K562 (cell line): Measurements from ENCODE around the gene FPGS. TPM values are rescaled to one million over a fixed set of nuclear protein-coding genes. Genes with fewer than 3 reads are reported as not detected.

Experiments
- ATF7 ChIP-seq: fragments of 450-650 bp; IDR thresholded peaks from 2 replicates; pipeline ENCODE4 v1.7.1; 2014; ENCODE audit warnings: mild to moderate bottlenecking, moderate library complexity
- CHD2 ChIP-seq: IDR thresholded peaks from 2 replicates; pipeline ENCODE4 v1.6.1; 2011; ENCODE audit warnings: low read depth, low read length
- CREM ChIP-seq: IDR thresholded peaks from 2 replicates; pipeline ENCODE4 v1.6.1; 2014; ENCODE audit warnings: antibody characterized with exemption, low read depth
- CTBP1 ChIP-seq: fragments of 450-650 bp; IDR thresholded peaks from 2 replicates; pipeline ENCODE4 v1.6.1; 2016; ENCODE audit warnings: borderline replicate concordance
- HNRNPLL ChIP-seq: fragments of 200-400 bp; formaldehyde crosslinking; IDR thresholded peaks from 2 replicates; pipeline ENCODE4 v1.6.1; 2017; ENCODE audit warnings: low read length, low read depth, mild to moderate bottlenecking; ENCODE audit not compliant: poor library complexity, severe bottlenecking
- MAFG ChIP-seq: fragments of 450-650 bp; conservative IDR thresholded peaks from 2 replicates; pipeline ENCODE4 v1.6.1; 2016; ENCODE audit warnings: missing genetic modification characterization, missing compliant biosample characterization
- MXI1 ChIP-seq: IDR thresholded peaks from 2 replicates; pipeline ENCODE4 v1.6.1; 2011; ENCODE audit warnings: low read depth, mild to moderate bottlenecking, improper control_type of control experiment, low read length
- MYBL2 ChIP-seq, 2 experiments: fragments of 450-650 bp in 1 of 2; sonication (generic) in 1 of 2; formaldehyde crosslinking in 1 of 2; IDR thresholded peaks; 2 replicates each; pipeline versions ENCODE4 v1.6.1 to v1.8.1; 2017 to 2022; ENCODE audit warnings: borderline replicate concordance in 1 of 2, inconsistent platforms in 1 of 2, low read depth in 1 of 2, mild to moderate bottlenecking in 1 of 2, missing genetic modification reagents in 1 of 2, moderate library complexity in 1 of 2
- NFATC3 ChIP-seq: fragments of 450-650 bp; IDR thresholded peaks from 2 replicates; pipeline ENCODE4 v1.6.1; 2017; ENCODE audit warnings: mild to moderate bottlenecking
- PHF20 ChIP-seq: fragments of 450-650 bp; IDR thresholded peaks from 2 replicates; pipeline ENCODE4 v1.6.1; 2018; ENCODE audit not compliant: partially characterized antibody
- SMC3 ChIP-seq: conservative IDR thresholded peaks from 2 replicates; pipeline ENCODE4 v1.6.1; 2011; ENCODE audit warnings: low read depth, low read length, improper control_type of control experiment; ENCODE audit not compliant: insufficient read depth
- SP1 ChIP-seq: sonication (generic); formaldehyde crosslinking; IDR thresholded peaks from 2 replicates; pipeline ENCODE4 v1.8.1; 2022; ENCODE audit warnings: mild to moderate bottlenecking, missing genetic modification reagents
- TARDBP ChIP-seq: fragments of 450-650 bp; IDR thresholded peaks from 2 replicates; pipeline ENCODE4 v1.6.1; 2016
- ZBTB7A ChIP-seq: IDR thresholded peaks from 2 replicates; pipeline ENCODE4 v1.6.1; 2011; ENCODE audit warnings: low read depth, mild to moderate bottlenecking, low read length, moderate library complexity, borderline replicate concordance; ENCODE audit not compliant: control insufficient read depth
- ZNF175 ChIP-seq: fragments of 200-800 bp; sonication (Bioruptor generic); IDR thresholded peaks from 2 replicates; pipeline ENCODE4 v1.6.1; 2016; ENCODE audit warnings: low read depth, mild to moderate bottlenecking, missing genetic modification characterization, missing compliant biosample characterization
- ZNF24 ChIP-seq: fragments of 450-650 bp; IDR thresholded peaks from 2 replicates; pipeline ENCODE4 v1.6.1; 2016
- ZNF431 ChIP-seq: sonication (generic); formaldehyde crosslinking; IDR thresholded peaks from 2 replicates; pipeline ENCODE4 v1.8.0; 2022; ENCODE audit warnings: mild to moderate bottlenecking, missing genetic modification reagents
- polyA plus RNA-seq, 8 experiments: library from polyadenylated mRNA; depleted of rRNA in 4 of 8; stranded (reverse) in 5 of 8; unstranded in 3 of 8; fragments of >200 nt; fragmentation: Nextera tagmentation in 2 of 8; fragmentation: Illumina TruSeq in 1 of 8; extraction: Ambion mirVana in 2 of 8; extraction: Trizol in 1 of 8; gene quantifications; 2 replicates each; pipeline versions ENCODE4 v1.2.1 to v1.2.3, GENCODE V29; 2011 to 2014; ENCODE audit warnings: inconsistent platforms in 1 of 8, missing spikeins in 1 of 8
- total RNA-seq, 7 experiments: library from RNA; depleted of rRNA in 6 of 7; stranded (reverse); fragments of >200 nt in 6 of 7; fragmentation: Illumina TruSeq in 2 of 7; extraction: Trizol in 2 of 7; gene quantifications; 2 replicates each; pipeline versions ENCODE4 v1.2.1 to v1.2.3, GENCODE V29; 2011 to 2021; ENCODE audit warnings: low replicate concordance in 1 of 7
- TF ChIP-seq, protein P1 (sequence below): IDR thresholded peaks from 2 replicates; pipeline ENCODE4 v1.6.1; 2011; ENCODE audit not compliant: insufficient read length; ENCODE audit errors: extremely low read depth
- TF ChIP-seq, protein P2 (sequence below): fragments of 450-650 bp; IDR thresholded peaks from one replicate; pipeline ENCODE4 v1.6.1; 2018; ENCODE audit warnings: mild to moderate bottlenecking, moderate library complexity; ENCODE audit not compliant: partially characterized antibody
- TF ChIP-seq, protein P3 (sequence below), 2 experiments: fragments of 450-650 bp; conservative IDR thresholded peaks; 2 replicates each; pipeline ENCODE4 v1.6.1; 2017; ENCODE audit warnings: mild to moderate bottlenecking in 2 of 2, moderate library complexity in 2 of 2
- TF ChIP-seq, protein P4 (sequence below): fragments of 250-450 bp; sonication (Bioruptor Pico); IDR thresholded peaks from 2 replicates; pipeline ENCODE4 v1.4.0; 2020; ENCODE audit warnings: mild to moderate bottlenecking, moderate library complexity

FPGS gene
- total and polyA plus RNA-seq, 9 of the 15 experiments (the other 6 are each of a cell fraction or from before 2014, with no cell fraction given) = 0.84 to 86.4 (median 59.2) TPM

DNA sequence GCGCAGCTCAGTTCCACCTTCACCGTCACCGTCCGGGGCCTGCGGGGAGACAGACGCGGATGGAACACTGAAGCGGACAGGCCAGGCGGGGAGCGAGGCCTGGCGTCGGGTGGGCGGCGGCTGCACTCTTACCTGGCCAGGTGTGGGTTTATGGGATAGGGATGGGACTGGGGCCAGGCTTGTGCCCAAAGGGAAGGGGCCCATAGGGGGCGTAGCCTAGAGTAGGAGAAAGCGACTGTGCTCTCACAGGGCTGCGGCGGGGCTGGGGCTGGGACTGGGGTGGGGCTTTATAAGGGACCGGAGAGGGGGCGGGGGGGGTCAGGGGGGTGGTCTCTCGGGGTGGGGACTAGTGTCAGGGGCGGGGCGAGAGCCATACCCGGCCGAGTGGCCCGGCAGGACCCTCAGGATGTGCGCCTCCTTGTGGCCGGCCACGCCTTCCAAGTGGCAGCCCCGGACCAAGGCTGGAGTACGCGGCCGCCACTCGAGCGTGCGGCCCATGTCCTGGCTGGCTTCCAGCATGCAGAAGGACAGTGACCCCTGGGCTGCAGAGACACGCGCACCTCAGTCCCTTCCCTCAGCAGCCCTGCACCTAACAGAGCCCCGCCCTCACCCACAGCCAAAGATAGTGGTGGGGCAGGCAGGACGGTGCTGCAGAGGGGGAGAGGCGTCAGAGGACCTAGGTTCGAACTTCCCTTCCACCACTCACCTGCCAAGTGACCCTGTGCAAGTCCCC is 22.8 kb downstream of the FPGS start (continued):
- TF ChIP-seq SMC3 (peak; percentile 46; the same call in 1 of the 2 replicates), NFATC3 (no peak), ZNF431 (CRISPR knock-in tag) (no peak), ZNF175 (CRISPR knock-in tag) (no peak), MYBL2 (IDR thresholded peaks at IDR 0.05; ENCODE audit: low read depth) (no peak), MYBL2 (CRISPR knock-in tag; IDR thresholded peaks at IDR 0.05; ENCODE audit: borderline replicate concordance) (no peak), MXI1 (no peak), CTBP1 (peak; percentile 75; the same call in 1 of the 2 replicates), TARDBP (no peak), CREM (peak; percentile 18; the same call in 1 of the 2 replicates), ZNF24 (0 out of 2 replicates have a peak, but pooled peaks have one; percentile 18), PHF20 (no peak), ATF7 (peak; percentile 45; the same call in 1 of the 2 replicates), CHD2 (no peak), SP1 (CRISPR knock-in tag) (peak; percentile 40; the same call in 1 of the 2 replicates), ZBTB7A (peak; percentile 98), HNRNPLL (no peak), MAFG (tag) (no peak)
- TF ChIP-seq, protein P1, sequence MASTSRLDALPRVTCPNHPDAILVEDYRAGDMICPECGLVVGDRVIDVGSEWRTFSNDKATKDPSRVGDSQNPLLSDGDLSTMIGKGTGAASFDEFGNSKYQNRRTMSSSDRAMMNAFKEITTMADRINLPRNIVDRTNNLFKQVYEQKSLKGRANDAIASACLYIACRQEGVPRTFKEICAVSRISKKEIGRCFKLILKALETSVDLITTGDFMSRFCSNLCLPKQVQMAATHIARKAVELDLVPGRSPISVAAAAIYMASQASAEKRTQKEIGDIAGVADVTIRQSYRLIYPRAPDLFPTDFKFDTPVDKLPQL = no peak
- TF ChIP-seq, protein P2, sequence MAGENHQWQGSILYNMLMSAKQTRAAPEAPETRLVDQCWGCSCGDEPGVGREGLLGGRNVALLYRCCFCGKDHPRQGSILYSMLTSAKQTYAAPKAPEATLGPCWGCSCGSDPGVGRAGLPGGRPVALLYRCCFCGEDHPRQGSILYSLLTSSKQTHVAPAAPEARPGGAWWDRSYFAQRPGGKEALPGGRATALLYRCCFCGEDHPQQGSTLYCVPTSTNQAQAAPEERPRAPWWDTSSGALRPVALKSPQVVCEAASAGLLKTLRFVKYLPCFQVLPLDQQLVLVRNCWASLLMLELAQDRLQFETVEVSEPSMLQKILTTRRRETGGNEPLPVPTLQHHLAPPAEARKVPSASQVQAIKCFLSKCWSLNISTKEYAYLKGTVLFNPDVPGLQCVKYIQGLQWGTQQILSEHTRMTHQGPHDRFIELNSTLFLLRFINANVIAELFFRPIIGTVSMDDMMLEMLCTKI = no peak
- TF ChIP-seq, protein P3, sequence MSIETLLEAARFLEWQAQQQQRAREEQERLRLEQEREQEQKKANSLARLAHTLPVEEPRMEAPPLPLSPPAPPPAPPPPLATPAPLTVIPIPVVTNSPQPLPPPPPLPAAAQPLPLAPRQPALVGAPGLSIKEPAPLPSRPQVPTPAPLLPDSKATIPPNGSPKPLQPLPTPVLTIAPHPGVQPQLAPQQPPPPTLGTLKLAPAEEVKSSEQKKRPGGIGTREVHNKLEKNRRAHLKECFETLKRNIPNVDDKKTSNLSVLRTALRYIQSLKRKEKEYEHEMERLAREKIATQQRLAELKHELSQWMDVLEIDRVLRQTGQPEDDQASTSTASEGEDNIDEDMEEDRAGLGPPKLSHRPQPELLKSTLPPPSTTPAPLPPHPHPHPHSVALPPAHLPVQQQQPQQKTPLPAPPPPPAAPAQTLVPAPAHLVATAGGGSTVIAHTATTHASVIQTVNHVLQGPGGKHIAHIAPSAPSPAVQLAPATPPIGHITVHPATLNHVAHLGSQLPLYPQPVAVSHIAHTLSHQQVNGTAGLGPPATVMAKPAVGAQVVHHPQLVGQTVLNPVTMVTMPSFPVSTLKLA (conservative IDR thresholded peaks at IDR 0.05) = peak in 1 of 2 experiments; percentile 45; a peak in 1 of 4 replicates
- TF ChIP-seq, protein P4, sequence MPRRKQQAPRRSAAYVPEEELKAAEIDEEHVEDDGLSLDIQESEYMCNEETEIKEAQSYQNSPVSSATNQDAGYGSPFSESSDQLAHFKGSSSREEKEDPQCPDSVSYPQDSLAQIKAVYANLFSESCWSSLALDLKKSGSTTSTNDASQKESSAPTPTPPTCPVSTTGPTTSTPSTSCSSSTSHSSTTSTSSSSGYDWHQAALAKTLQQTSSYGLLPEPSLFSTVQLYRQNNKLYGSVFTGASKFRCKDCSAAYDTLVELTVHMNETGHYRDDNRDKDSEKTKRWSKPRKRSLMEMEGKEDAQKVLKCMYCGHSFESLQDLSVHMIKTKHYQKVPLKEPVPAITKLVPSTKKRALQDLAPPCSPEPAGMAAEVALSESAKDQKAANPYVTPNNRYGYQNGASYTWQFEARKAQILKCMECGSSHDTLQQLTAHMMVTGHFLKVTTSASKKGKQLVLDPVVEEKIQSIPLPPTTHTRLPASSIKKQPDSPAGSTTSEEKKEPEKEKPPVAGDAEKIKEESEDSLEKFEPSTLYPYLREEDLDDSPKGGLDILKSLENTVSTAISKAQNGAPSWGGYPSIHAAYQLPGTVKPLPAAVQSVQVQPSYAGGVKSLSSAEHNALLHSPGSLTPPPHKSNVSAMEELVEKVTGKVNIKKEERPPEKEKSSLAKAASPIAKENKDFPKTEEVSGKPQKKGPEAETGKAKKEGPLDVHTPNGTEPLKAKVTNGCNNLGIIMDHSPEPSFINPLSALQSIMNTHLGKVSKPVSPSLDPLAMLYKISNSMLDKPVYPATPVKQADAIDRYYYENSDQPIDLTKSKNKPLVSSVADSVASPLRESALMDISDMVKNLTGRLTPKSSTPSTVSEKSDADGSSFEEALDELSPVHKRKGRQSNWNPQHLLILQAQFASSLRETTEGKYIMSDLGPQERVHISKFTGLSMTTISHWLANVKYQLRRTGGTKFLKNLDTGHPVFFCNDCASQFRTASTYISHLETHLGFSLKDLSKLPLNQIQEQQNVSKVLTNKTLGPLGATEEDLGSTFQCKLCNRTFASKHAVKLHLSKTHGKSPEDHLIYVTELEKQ = no peak
